K562 (cell line): ENCODE measurements around the gene RALY. TPM values are rescaled to one million over a fixed set of nuclear protein-coding genes. Genes with fewer than 3 reads are reported as not detected.

Experiments used
- ATAC-seq: fragments of 200-7000 bp; cut with Tn5 transposase; 3 replicates; pipeline ENCODE4 v1.9.1; 2020; ENCODE audit warnings: moderate library complexity
- BruUV-seq: library from RNA; stranded (reverse); fragments of 400-500 nt; replicated peaks from 2 replicates; lab custom pipeline; 2021; lab: Mats Ljungman, UMichigan
- CTCF ChIA-PET: fragments of 300-600 bp; formaldehyde crosslinking; extraction: SDS; loops from one replicate; lab custom pipeline; 2021; ENCODE audit warnings: low intra/inter-chr PET ratio; lab: Yijun Ruan, JAX
- POLR2A ChIA-PET: fragments of 300-600, 350-650 bp; sonication (Branson Sonifier 250); formaldehyde crosslinking; extraction: SDS; loops from one replicate; lab custom pipeline; 2021; ENCODE audit warnings: antibody characterized with exemption, inconsistent platforms; lab: Yijun Ruan, JAX
- DNase-seq, 4 experiments: peaks; one replicate each; pipeline versions ENCODE4 v3.0.0 to v3.0.0-alpha.2; 2011 to 2018; ENCODE audit warnings: low spot score in 3 of 4, mixed read lengths in 3 of 4; ENCODE audit errors: extremely low read depth in 1 of 4
- FAIRE-seq: peaks from 2 replicates; lab custom pipeline; 2011; peaks lifted over from hg19 to GRCh38; lab: Jason Lieb, UNC
- H2AFZ ChIP-seq: 2 replicates; pipeline ENCODE4 v1.6.0; 2011; ENCODE audit warnings: low read depth, low read length, control low read depth, inconsistent platforms
- H3K27ac ChIP-seq: fragments of 200-600 bp; 3 replicates; pipeline ENCODE4 v1.8.0; 2011; ENCODE audit warnings: low read depth, mild to moderate bottlenecking, control low read depth, inconsistent platforms, low read length, moderate library complexity, mixed read lengths; ENCODE audit errors: extremely low read depth
- H3K27me3 ChIP-seq, 2 experiments: fragments of 300-600 bp in 1 of 2; 2 replicates in 1 of 2; 3 replicates in 1 of 2; pipeline versions ENCODE4 v1.6.0 to v1.8.0; 2011; ENCODE audit warnings: inconsistent platforms in 2 of 2, low read length in 2 of 2, mild to moderate bottlenecking in 1 of 2, mixed read lengths in 1 of 2, moderate library complexity in 1 of 2; ENCODE audit not compliant: control insufficient read depth in 2 of 2, insufficient read depth in 2 of 2
- H3K36me3 ChIP-seq: fragments of 300-600 bp; 3 replicates; pipeline ENCODE4 v1.8.0; 2011; ENCODE audit warnings: mild to moderate bottlenecking, low read length, inconsistent platforms; ENCODE audit not compliant: control insufficient read depth, insufficient read depth
- H3K4me1 ChIP-seq, 2 experiments: fragments of 200-600 bp in 1 of 2; replicated peaks in 1 of 2; 2 replicates in 1 of 2; 3 replicates in 1 of 2; pipeline versions ENCODE4 v1.5.1 to v1.8.0; 2011; ENCODE audit warnings: inconsistent platforms in 2 of 2, low read length in 2 of 2, mild to moderate bottlenecking in 1 of 2, mixed read lengths in 1 of 2, moderate library complexity in 1 of 2; ENCODE audit not compliant: control insufficient read depth in 2 of 2, insufficient read depth in 2 of 2
- H3K4me2 ChIP-seq: 2 replicates; pipeline ENCODE4 v1.6.1; 2011; ENCODE audit warnings: low read length, control low read depth, inconsistent platforms, mixed read lengths; ENCODE audit not compliant: insufficient read depth
- H3K4me3 ChIP-seq: fragments of 200-600 bp; sonication (generic), shearing (Covaris generic); 2 replicates; pipeline ENCODE4 v1.5.1; 2016; ENCODE audit warnings: control low read depth, inconsistent platforms
- H3K79me2 ChIP-seq: fragments of 200-600 bp; 3 replicates; pipeline ENCODE4 v1.8.0; 2011; ENCODE audit warnings: low read length, inconsistent platforms; ENCODE audit not compliant: control insufficient read depth, insufficient read depth
- H3K9ac ChIP-seq, 2 experiments: 2 replicates each; pipeline versions ENCODE4 v1.6.0 to v1.6.1; 2011; ENCODE audit warnings: low read depth in 2 of 2, low read length in 2 of 2, control low read depth in 1 of 2, inconsistent platforms in 1 of 2, mild to moderate bottlenecking in 1 of 2, mixed read lengths in 1 of 2; ENCODE audit not compliant: insufficient read depth in 1 of 2
- H3K9me1 ChIP-seq: one replicate; pipeline ENCODE4 v1.6.0; 2011; ENCODE audit warnings: inconsistent platforms, mild to moderate bottlenecking, low read length, moderate library complexity; ENCODE audit not compliant: control insufficient read depth, insufficient read depth
- H3K9me3 ChIP-seq: replicated peaks from 2 replicates; pipeline ENCODE4 v1.5.1; 2011; ENCODE audit warnings: low read depth, low read length, inconsistent platforms; ENCODE audit not compliant: control insufficient read depth, insufficient read depth
- H4K20me1 ChIP-seq: replicated peaks from 2 replicates; pipeline ENCODE4 v1.6.1; 2011; ENCODE audit warnings: low read length, inconsistent platforms, mixed read lengths; ENCODE audit not compliant: control insufficient read depth, insufficient read depth
- CBX8 ChIP-seq: fragments of 200-600 bp; sonication (generic); IDR thresholded peaks from 2 replicates; pipeline ENCODE4 v1.6.1; 2012; ENCODE audit warnings: borderline replicate concordance, mixed run types, low read depth, mild to moderate bottlenecking, moderate library complexity, mixed read lengths, low read length, control low read depth, inconsistent platforms; ENCODE audit not compliant: poor library complexity, severe bottlenecking; ENCODE audit errors: extremely low read depth
- ILK ChIP-seq: fragments of 450-650 bp; IDR thresholded peaks from 2 replicates; pipeline ENCODE4 v1.6.1; 2016; ENCODE audit warnings: missing genetic modification characterization, low read depth, mild to moderate bottlenecking, missing compliant biosample characterization, moderate library complexity, borderline replicate concordance
- MNT ChIP-seq, 2 experiments: fragments of 450-650 bp; conservative IDR thresholded peaks; 2 replicates each; pipeline ENCODE4 v1.6.1; 2017; ENCODE audit warnings: mild to moderate bottlenecking in 2 of 2, moderate library complexity in 2 of 2
- REST ChIP-seq, 2 experiments: fragments of 450-650 bp; formaldehyde crosslinking in 1 of 2; IDR thresholded peaks; 2 replicates each; pipeline versions ENCODE4 v1.4.0 to v1.6.1; 2014 to 2020; ENCODE audit warnings: mild to moderate bottlenecking in 2 of 2, borderline replicate concordance in 1 of 2, low read depth in 1 of 2
- TCF7L2 ChIP-seq: fragments of 150-350 bp; IDR thresholded peaks from 2 replicates; pipeline ENCODE4 v1.6.1; 2016; ENCODE audit warnings: low read depth, mild to moderate bottlenecking, low read length, moderate library complexity
- ZNF740 ChIP-seq, 3 experiments: fragments of 200-800 bp in 1 of 3; sonication (Bioruptor generic) in 1 of 3; sonication (generic) in 1 of 3; formaldehyde crosslinking in 1 of 3; IDR thresholded peaks; 2 replicates each; pipeline versions ENCODE4 v1.6.1 to v1.8.0; 2016 to 2022; ENCODE audit warnings: mild to moderate bottlenecking in 2 of 3, missing compliant biosample characterization in 2 of 3, missing genetic modification characterization in 2 of 3, missing genetic modification reagents in 1 of 3
- WGBS: fragments of 100-300 bp; shearing (Covaris generic); methylation state at CpG from one replicate; pipeline ENCODE4 v1.1.6; 2016; ENCODE audit warnings: low coverage, mixed read lengths; ENCODE audit not compliant: insufficient coverage; ENCODE audit errors: missing lambda C conversion rate; 5-methylcytosine and 5-hydroxymethylcytosine counted together
- in situ Hi-C: fragments of 300-500 bp; cut with MboI; formaldehyde crosslinking; loops from 4 replicates; pipeline ENCODE4 v1.15.0; 2018; ENCODE audit warnings: inconsistent platforms, mixed read lengths
- intact Hi-C: fragments of 100-400 bp; cut with micrococcal nuclease; formaldehyde crosslinking; loops from 2 replicates; pipeline ENCODE4 v1.14.2; 2022
- polyA plus RNA-seq, 8 experiments: library from polyadenylated mRNA; depleted of rRNA in 4 of 8; stranded (reverse) in 5 of 8; unstranded in 3 of 8; fragments of >200 nt; fragmentation: Nextera tagmentation in 2 of 8; fragmentation: Illumina TruSeq in 1 of 8; extraction: Ambion mirVana in 2 of 8; extraction: Trizol in 1 of 8; gene quantifications; 2 replicates each; pipeline versions ENCODE4 v1.2.1 to v1.2.3, GENCODE V29; 2011 to 2014; ENCODE audit warnings: inconsistent platforms in 1 of 8, missing spikeins in 1 of 8
- total RNA-seq, 7 experiments: library from RNA; depleted of rRNA in 6 of 7; stranded (reverse); fragments of >200 nt in 6 of 7; fragmentation: Illumina TruSeq in 2 of 7; extraction: Trizol in 2 of 7; gene quantifications; 2 replicates each; pipeline versions ENCODE4 v1.2.1 to v1.2.3, GENCODE V29; 2011 to 2021; ENCODE audit warnings: low replicate concordance in 1 of 7

Gene RALY
- total and polyA plus RNA-seq, 9 of the 15 experiments (the other 6 are each of a cell fraction or from before 2014, with no cell fraction given): 0.80 to 207 (median 128) TPM

GRCh38 chr20:34098570-34098969 lies 104.9 kb downstream of the RALY start (continued):
- no peak for TF ChIP-seq TCF7L2
- TF ChIP-seq CBX8: no peak
- TF ChIP-seq ILK (tag): no peak
- no peak for TF ChIP-seq MNT (conservative IDR thresholded peaks at IDR 0.05)

GRCh38 chr20:34099675-34100074 lies 106.0 kb downstream of the RALY start:
- FAIRE-seq (no peak), DNase-seq (no peak), ATAC-seq (peak; percentile 27; the same call in 1 of the 3 replicates)
- Histone ChIP-seq H3K27me3 (no peaks in the 10 kb centered on the region), H2AFZ (no peak overlapping the region), H4K20me1 (peaks cover 4% of the 10 kb centered on the region; the same call in 1 of the 2 replicates), H3K9ac (no peak overlapping the region), H3K4me1 (no peaks in the 10 kb centered on the region), H3K9me1 (no peaks in the 10 kb centered on the region), H3K27ac (no peak overlapping the region), H3K9me3 (no peaks in the 10 kb centered on the region), H3K36me3 (peaks cover 99% of the 10 kb centered on the region), H3K79me2 (peaks cover 71% of the 10 kb centered on the region), H3K4me3 (no peak overlapping the region), H3K4me2 (no peak overlapping the region)
- intact Hi-C loops: no loop called here
- ChIA-PET CTCF (no interaction called here), POLR2A (interaction anchor here (0.9 to 5.3 kb wide), 7 partner anchors 9 to 1017 kb away, joined by 3 to 32 read pairs (median 4); partner anchors contain the start of gene EIF2S2)
- BruUV-seq: no TSS peak
- WGBS: 97% methylated on average over 5 of the region's 5 CpGs
- in situ Hi-C loops: no loop called here
- no peak for TF ChIP-seq REST (IDR thresholded peaks at IDR 0.05; ENCODE audit: borderline replicate concordance)
- no peak for TF ChIP-seq REST (CRISPR knock-in tag; IDR thresholded peaks at IDR 0.05; ENCODE audit: low read depth)
- no peak for TF ChIP-seq ZNF740 (CRISPR knock-in tag; IDR thresholded peaks at IDR 0.05)
- no peak for TF ChIP-seq ZNF740 (tag; IDR thresholded peaks at IDR 0.05)
